Hematopoietic multipotent progenitor cell treated with erythropoietin and hydrocortisone succinate and interleukin-3 and kit ligand, for 8 days (in vitro differentiated cells): ENCODE data around the gene ADAMTS5.

Source experiments
- DNase-seq: peaks from one replicate; pipeline ENCODE4 v3.0.0-alpha.2; 2015

Gene ADAMTS5

DNA sequence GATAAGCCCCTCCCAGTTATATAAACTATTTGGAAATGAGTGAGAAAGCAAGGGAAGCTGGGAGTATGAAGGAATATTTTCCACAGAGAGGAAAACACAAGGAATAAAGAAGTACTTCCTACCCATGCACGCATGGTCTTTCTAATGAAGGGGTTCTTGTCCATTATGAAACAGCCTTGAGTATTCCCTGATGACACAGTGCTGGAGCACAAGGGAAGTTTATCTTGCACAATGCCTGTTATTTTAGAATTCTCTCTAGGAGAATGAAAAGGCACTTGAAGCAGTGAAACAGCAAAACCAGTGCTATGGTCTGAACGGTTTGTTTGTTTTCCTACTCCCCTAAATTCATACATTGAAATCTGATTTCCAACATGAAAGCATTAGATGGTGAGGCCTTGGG is 83.1 kb downstream of the ADAMTS5 start:
- DNase-seq: no peak

DNA sequence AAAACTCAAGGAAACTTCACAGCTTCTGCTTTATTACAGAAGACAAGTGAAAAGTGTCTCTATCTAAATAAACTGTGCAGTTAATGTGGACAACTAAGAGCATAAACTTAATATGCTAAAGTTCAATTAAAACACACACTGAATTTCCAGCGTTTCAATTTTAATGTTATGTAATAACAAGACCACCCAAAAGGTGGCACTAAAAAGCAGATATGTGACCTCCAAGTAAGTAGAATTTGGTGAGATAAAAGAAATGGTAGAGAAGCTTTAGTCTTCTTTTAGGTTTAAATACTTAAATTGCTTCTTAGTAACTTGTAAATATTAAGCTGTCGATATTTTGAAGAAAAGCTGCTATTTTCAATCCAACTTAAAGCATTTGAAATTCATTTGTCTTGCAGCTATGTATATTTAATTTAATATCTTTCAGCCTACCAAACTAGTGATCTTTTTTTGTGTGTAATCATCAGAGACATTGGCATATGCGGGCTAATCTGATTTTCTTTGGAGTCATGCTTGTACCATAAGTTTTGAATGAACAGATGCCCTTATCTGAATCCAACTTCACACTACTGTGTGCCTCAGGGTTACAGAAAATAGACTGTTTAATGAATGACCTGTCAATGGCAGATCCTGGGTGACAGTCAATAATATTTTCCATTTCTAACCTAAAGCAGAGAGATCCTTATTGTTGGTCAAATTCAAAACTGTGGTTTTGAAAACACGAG is 85.2 kb downstream of the ADAMTS5 start:
- peak; percentile 12 for DNase-seq

DNA sequence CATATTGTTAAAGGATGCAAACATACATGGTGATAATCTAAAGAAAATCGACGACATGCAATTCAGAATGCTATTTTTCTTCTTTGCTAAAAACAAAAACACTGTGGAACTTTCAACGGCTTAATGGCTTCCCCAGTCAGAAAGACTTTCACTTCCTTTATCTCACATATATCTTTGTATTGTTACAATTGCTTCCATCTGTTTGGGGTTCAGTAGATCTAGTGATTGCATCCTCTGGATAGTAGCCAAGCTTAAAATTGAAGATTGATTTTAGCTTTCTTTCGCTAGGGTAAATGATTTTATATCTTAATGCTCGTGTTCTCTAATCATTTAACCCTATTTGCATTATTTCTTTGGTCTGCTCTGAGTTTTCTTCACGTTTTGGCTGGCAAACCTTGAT is 89.9 kb downstream of the ADAMTS5 start:
- no peak for DNase-seq

DNA sequence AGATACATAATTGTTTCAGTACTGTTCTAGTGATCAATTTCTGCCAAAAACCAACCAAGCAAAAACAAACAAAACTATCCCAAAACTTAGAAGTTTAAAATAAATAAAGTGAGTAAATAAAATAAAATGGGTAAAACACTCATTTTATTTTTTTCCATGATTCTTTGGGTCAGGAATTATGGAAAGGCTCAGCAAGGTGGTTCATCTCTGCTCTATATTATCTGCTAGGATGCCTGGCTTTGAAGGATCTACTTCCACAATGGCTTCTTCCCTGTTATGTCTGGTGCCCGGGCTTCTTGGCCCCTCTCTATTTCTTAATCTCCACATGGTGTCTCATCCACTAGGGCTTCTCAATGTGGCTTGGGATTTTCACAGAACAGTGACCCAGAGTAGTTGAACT is 92.5 kb downstream of the ADAMTS5 start:
- DNase-seq: no peak
